ENCODE data around the gene ERN1. TPM values are rescaled to one million over a fixed set of nuclear protein-coding genes. Genes with fewer than 3 reads are reported as not detected.
A peak's percentile ranks its signal among the peaks of the same experiment; 100 is the strongest.

The ERN1 gene
- total RNA-seq, 1 donor from 2014 or later, result 20.6 TPM

DNA sequence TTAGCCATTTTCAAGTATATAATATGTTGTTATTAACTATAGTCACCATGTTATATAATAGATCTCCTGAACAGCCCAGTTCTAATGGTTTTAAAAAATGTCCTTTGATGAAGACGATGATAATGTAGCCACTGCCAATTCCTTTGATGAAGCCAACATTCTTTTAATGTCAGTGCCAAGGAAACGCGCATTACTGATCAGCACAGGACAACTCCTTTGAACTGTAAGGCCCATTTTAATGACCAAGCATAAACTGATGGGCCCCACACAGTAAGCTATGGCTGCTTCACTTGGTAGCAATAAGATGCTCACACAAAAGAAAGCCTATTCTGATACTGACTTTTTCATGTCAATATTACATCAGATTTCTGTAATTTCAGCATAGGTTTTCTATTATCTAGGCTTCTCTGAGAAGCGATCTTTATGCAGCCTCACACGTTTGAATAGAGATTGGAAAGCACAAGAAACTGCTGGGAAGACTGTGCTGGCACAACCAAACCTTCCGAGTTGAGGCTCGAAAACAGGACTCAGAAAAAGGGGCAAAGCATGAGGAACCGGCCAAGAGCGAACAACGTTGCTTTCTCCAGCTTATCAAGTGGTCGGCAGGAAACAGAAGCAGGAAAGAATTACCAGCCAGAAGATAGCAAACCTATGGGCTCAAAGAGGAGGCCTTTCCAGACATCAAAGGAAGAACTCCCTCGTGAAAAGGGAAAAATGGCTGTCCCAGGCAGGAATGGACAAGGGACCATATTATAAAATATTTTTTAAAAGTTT lies 19.4 kb downstream of the ERN1 start:
- H3K4me3 Mint-ChIP-seq, result no peak overlapping the region
- H3K36me3 Mint-ChIP-seq, result no peaks in the 10 kb centered on the region
- peak overlapping the region; percentile 30 for H3K27ac Mint-ChIP-seq
- no peaks in the 10 kb centered on the region for H3K9me3 Mint-ChIP-seq
- TF ChIP-seq, protein P1, sequence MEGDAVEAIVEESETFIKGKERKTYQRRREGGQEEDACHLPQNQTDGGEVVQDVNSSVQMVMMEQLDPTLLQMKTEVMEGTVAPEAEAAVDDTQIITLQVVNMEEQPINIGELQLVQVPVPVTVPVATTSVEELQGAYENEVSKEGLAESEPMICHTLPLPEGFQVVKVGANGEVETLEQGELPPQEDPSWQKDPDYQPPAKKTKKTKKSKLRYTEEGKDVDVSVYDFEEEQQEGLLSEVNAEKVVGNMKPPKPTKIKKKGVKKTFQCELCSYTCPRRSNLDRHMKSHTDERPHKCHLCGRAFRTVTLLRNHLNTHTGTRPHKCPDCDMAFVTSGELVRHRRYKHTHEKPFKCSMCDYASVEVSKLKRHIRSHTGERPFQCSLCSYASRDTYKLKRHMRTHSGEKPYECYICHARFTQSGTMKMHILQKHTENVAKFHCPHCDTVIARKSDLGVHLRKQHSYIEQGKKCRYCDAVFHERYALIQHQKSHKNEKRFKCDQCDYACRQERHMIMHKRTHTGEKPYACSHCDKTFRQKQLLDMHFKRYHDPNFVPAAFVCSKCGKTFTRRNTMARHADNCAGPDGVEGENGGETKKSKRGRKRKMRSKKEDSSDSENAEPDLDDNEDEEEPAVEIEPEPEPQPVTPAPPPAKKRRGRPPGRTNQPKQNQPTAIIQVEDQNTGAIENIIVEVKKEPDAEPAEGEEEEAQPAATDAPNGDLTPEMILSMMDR (IDR thresholded peaks at IDR 0.05; ENCODE audit: unreplicated experiment), result no peak
- peaks cover 26% of the 10 kb centered on the region for H3K4me1 Mint-ChIP-seq
- DNase-seq (ENCODE audit: low spot score in 2 of 2, unreplicated experiment in 2 of 2), result no peak
- H3K27me3 Mint-ChIP-seq (ENCODE audit: low read depth), result no peaks in the 10 kb centered on the region

DNA sequence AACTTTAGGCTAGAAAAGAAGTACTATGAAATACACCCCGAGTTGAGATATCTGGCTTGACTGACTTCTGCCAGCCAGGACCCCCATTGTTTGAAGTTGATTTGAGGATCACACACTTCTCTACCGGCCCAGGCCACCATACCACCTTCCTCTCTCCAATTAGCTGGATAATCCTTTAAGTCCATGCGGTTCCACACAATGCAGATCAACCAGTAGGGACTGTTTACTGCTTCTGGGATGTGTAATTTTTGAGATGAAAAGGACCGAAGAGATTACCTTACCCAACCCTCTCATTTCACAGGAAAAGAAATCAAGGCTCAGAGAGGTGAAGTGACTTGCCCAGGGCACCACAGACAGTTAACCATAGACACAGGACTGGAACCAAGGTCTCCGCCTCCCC lies 20.5 kb downstream of the ERN1 start:
- H3K36me3 Mint-ChIP-seq, result no peaks in the 10 kb centered on the region
- H3K4me1 Mint-ChIP-seq, result peaks cover 26% of the 10 kb centered on the region
- peak overlapping the region; percentile 57 for H3K27ac Mint-ChIP-seq
- H3K4me3 Mint-ChIP-seq, result no peak overlapping the region
- H3K27me3 Mint-ChIP-seq (ENCODE audit: low read depth), result no peaks in the 10 kb centered on the region
- no peak for DNase-seq (ENCODE audit: low spot score in 2 of 2, unreplicated experiment in 2 of 2)
- H3K9me3 Mint-ChIP-seq, result no peaks in the 10 kb centered on the region
- TF ChIP-seq, protein P1 (IDR thresholded peaks at IDR 0.05; ENCODE audit: unreplicated experiment), result no peak

DNA sequence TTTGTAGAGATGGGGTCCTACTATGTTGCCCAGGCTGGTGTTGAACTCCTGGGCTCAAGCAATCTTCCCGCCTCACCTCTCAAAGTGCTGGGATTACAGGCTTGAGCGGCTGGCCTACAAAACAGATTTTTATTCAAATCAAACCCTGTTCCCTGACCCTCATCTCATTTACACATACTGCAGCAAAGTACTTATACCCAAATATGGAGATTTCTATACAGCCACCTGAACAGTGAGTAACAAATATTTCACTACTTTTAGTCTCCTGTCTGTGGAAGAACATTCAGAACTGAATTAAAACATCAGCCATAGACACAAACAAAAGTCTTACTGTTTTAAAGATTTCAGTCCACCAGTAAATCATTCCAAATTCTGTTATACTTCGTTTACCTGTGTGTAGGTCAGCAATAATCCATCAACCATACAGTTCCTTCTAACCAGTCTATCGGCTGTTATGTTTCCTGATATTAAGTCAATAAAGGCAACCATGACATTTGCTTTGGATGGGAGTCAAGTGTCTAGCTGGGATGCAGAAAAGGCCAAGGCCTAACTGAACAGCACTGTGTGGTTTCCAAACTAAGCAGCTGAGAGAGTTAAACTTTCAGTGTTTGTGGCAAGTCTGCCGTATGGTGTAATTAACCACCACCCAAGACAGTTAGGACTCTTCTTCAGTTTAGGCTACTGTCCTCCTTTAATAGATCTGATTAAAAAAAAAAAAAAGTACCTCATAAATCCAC lies 22.3 kb downstream of the ERN1 start:
- H3K27me3 Mint-ChIP-seq (ENCODE audit: low read depth), result no peaks in the 10 kb centered on the region
- H3K9me3 Mint-ChIP-seq, result no peaks in the 10 kb centered on the region
- H3K27ac Mint-ChIP-seq, result peak overlapping the region; percentile 65
- no peak for DNase-seq (ENCODE audit: low spot score in 2 of 2, unreplicated experiment in 2 of 2)
- peaks cover 26% of the 10 kb centered on the region for H3K4me1 Mint-ChIP-seq
- no peak overlapping the region for H3K4me3 Mint-ChIP-seq
- TF ChIP-seq, protein P1 (IDR thresholded peaks at IDR 0.05; ENCODE audit: unreplicated experiment), result no peak
- no peaks in the 10 kb centered on the region for H3K36me3 Mint-ChIP-seq

GRCh38 chr17:64106918-64107317 lies 23.0 kb downstream of the ERN1 start:
- no peaks in the 10 kb centered on the region for H3K9me3 Mint-ChIP-seq
- peaks cover 26% of the 10 kb centered on the region for H3K4me1 Mint-ChIP-seq
- no peaks in the 10 kb centered on the region for H3K36me3 Mint-ChIP-seq
- no peaks in the 10 kb centered on the region for H3K27me3 Mint-ChIP-seq (ENCODE audit: low read depth)
- H3K4me3 Mint-ChIP-seq, result no peak overlapping the region
- H3K27ac Mint-ChIP-seq, result peak overlapping the region; percentile 28
- no peak for DNase-seq (ENCODE audit: low spot score in 2 of 2, unreplicated experiment in 2 of 2)
- TF ChIP-seq, protein P1 (IDR thresholded peaks at IDR 0.05; ENCODE audit: unreplicated experiment), result no peak

DNA sequence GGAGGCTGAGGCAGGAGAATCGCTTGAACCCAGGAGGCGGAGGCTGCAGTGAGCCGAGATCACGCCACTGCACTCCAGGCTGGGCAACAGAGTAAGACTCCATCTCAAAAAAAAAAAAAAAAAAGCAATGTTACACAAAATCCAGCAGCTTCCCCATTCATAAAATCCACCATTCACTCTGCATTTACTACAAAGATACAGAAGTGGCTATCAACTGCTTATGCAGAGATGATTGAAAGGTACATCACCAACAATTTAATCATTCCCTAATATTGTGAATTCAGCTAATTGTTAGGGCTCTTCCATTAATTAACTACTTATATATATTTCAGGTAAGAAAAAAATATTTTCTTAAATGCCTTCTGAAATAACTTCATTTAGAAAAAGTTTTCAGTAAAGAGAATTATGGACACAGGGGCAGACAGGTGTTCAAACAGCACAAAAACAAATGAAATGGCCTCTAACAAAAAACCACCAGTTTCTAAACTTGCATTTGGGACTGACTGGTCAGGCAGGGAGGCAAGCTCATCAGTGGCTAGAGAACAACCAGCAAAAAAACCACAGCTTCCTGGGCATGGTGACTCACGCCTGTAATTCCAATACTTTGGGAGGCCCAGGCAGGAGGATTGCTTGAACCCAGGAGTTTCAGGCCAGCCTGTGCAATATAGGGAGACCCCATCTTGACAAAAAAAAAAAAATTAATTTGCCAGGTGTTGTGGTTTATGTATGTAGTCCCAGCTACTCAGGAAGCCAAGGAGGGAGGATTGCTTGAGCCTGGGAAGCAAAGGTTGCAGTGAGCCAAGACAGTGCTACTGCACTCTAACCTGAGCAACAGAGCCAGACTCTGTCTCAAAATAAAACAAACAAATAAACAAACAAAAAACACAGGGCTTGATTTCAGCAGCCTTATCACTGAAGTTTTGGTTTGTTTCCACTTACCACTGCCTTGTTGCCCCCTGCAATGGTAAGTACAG lies 26.3 kb downstream of the ERN1 start:
- H3K9me3 Mint-ChIP-seq, result no peaks in the 10 kb centered on the region
- no peaks in the 10 kb centered on the region for H3K27me3 Mint-ChIP-seq (ENCODE audit: low read depth)
- no peak overlapping the region for H3K27ac Mint-ChIP-seq
- no peaks in the 10 kb centered on the region for H3K36me3 Mint-ChIP-seq
- no peak for DNase-seq (ENCODE audit: low spot score in 2 of 2, unreplicated experiment in 2 of 2)
- no peak overlapping the region for H3K4me3 Mint-ChIP-seq
- TF ChIP-seq, protein P1 (IDR thresholded peaks at IDR 0.05; ENCODE audit: unreplicated experiment), result no peak
- H3K4me1 Mint-ChIP-seq, result peaks cover 15% of the 10 kb centered on the region
